GM19397 (cell line): ENCODE results near the gene PDILT.

Experiments
- ATAC-seq: cut with Tn5 transposase; IDR thresholded peaks from one replicate; pipeline ENCODE4 v1.9.1; 2021; ENCODE audit warnings: mild to moderate bottlenecking, moderate library complexity; ENCODE audit not compliant: unreplicated experiment

PDILT gene

GRCh38 chr16:20372701-20373100, 31.8 kb downstream of the PDILT start:
- ATAC-seq, result no peak

- no peak for ATAC-seq
Measured at GRCh38 chr16:20369452-20370054, 35.0 kb downstream of the PDILT start.

GRCh38 chr16:20364051-20364450, 40.5 kb downstream of the PDILT start:
- ATAC-seq, result no peak

GRCh38 chr16:20363191-20363590, 41.3 kb downstream of the PDILT start:
- ATAC-seq, result no peak

- no peak for ATAC-seq
Measured at GRCh38 chr16:20359997-20360396, 44.5 kb downstream of the PDILT start.

- no peak for ATAC-seq
Measured at GRCh38 chr16:20355114-20355782, 49.3 kb downstream of the PDILT start.

- no peak for ATAC-seq
Measured at GRCh38 chr16:20353379-20353778, 51.2 kb downstream of the PDILT start.

GRCh38 chr16:20352615-20353014, 51.9 kb downstream of the PDILT start, which contains the start of gene UMOD:
TSS of gene UMOD (minus strand) at chr16:20352715. CDS start at chr16:20350737, 1,978 bp downstream.
- no peak for ATAC-seq

GRCh38 chr16:20349615-20350014, 54.9 kb downstream of the PDILT start:
- ATAC-seq, result no peak

- ATAC-seq, result no peak
Measured at GRCh38 chr16:20348365-20349185, 56.0 kb downstream of the PDILT start.

- no peak for ATAC-seq
Measured at GRCh38 chr16:20347666-20348364, 56.7 kb downstream of the PDILT start.

- no peak for ATAC-seq
Measured at GRCh38 chr16:20344611-20345010, 59.9 kb downstream of the PDILT start.

GRCh38 chr16:20339744-20340143, 64.8 kb downstream of the PDILT start:
- no peak for ATAC-seq

- no peak for ATAC-seq
Measured at GRCh38 chr16:20336955-20337354, 67.6 kb downstream of the PDILT start.

- no peak for ATAC-seq
Measured at GRCh38 chr16:20334396-20334795, 70.1 kb downstream of the PDILT start.

GRCh38 chr16:20333120-20333519, 71.4 kb downstream of the PDILT start:
- ATAC-seq, result no peak

- no peak for ATAC-seq
Measured at GRCh38 chr16:20332411-20332810, 72.1 kb downstream of the PDILT start.

- no peak for ATAC-seq
Measured at GRCh38 chr16:20331635-20332034, 72.9 kb downstream of the PDILT start.

- no peak for ATAC-seq
Measured at GRCh38 chr16:20329392-20330138, 75.0 kb downstream of the PDILT start.

- no peak for ATAC-seq
Measured at GRCh38 chr16:20327444-20328041, 77.0 kb downstream of the PDILT start, which contains the start of gene GP2. TSS of gene GP2 (minus strand) at chr16:20327513. CDS start at chr16:20326431, 1,082 bp downstream.
